HEK293 (cell line): ENCODE measurements around the gene CADPS2.

Experiments used
- GLI2 ChIP-seq: fragments of 450-650 bp; formaldehyde crosslinking; IDR thresholded peaks from 2 replicates; pipeline ENCODE4; 2017; ENCODE audit warnings: missing biosample characterization, missing genetic modification characterization, low read depth, borderline replicate concordance
- YY1 ChIP-seq: fragments of 450-650 bp; formaldehyde crosslinking; IDR thresholded peaks from 2 replicates; pipeline ENCODE4 v1.5.1; 2018; ENCODE audit warnings: missing biosample characterization, missing genetic modification characterization
- ZBTB7A ChIP-seq: fragments of 450-650 bp; formaldehyde crosslinking; IDR thresholded peaks from 2 replicates; pipeline ENCODE4 v1.5.1; 2016; ENCODE audit warnings: low read depth, missing biosample characterization, missing genetic modification characterization
- ZFP37 ChIP-seq: fragments of 450-650 bp; formaldehyde crosslinking; IDR thresholded peaks from 2 replicates; pipeline ENCODE4 v1.5.1; 2016; ENCODE audit warnings: missing biosample characterization, missing genetic modification characterization
- ZFP69B ChIP-seq: fragments of 450-650 bp; formaldehyde crosslinking; IDR thresholded peaks from 2 replicates; pipeline ENCODE4 v1.5.1; 2016; ENCODE audit warnings: missing biosample characterization, missing genetic modification characterization
- ZNF175 ChIP-seq: fragments of 450-650 bp; formaldehyde crosslinking; IDR thresholded peaks from 2 replicates; pipeline ENCODE4 v1.5.1; 2016; ENCODE audit warnings: missing biosample characterization, missing genetic modification characterization
- ZNF302 ChIP-seq: fragments of 450-650 bp; formaldehyde crosslinking; IDR thresholded peaks from 2 replicates; pipeline ENCODE4 v1.5.1; 2016; ENCODE audit warnings: missing biosample characterization, missing genetic modification characterization, low read depth
- ZNF350 ChIP-seq: fragments of 450-650 bp; formaldehyde crosslinking; IDR thresholded peaks from 2 replicates; pipeline ENCODE4 v1.5.0; 2017; ENCODE audit warnings: missing biosample characterization, mild to moderate bottlenecking, missing genetic modification characterization
- ZNF416 ChIP-seq: fragments of 450-650 bp; formaldehyde crosslinking; IDR thresholded peaks from 2 replicates; pipeline ENCODE4 v1.5.1; 2016; ENCODE audit warnings: missing biosample characterization, missing genetic modification characterization
- TF ChIP-seq, protein P1 (sequence below): fragments of 450-650 bp; formaldehyde crosslinking; IDR thresholded peaks from 2 replicates; pipeline ENCODE4 v1.5.1; 2017; ENCODE audit warnings: missing biosample characterization, mild to moderate bottlenecking, missing genetic modification characterization, moderate library complexity
- TF ChIP-seq, protein P2 (sequence below): fragments of 450-650 bp; formaldehyde crosslinking; IDR thresholded peaks from 2 replicates; pipeline ENCODE4 v1.5.1; 2016; ENCODE audit warnings: missing biosample characterization, missing genetic modification characterization
- TF ChIP-seq, protein P3 (sequence below): fragments of 450-650 bp; formaldehyde crosslinking; IDR thresholded peaks from 2 replicates; pipeline ENCODE4 v1.5.1; 2016; ENCODE audit warnings: missing biosample characterization, missing genetic modification characterization

DNA sequence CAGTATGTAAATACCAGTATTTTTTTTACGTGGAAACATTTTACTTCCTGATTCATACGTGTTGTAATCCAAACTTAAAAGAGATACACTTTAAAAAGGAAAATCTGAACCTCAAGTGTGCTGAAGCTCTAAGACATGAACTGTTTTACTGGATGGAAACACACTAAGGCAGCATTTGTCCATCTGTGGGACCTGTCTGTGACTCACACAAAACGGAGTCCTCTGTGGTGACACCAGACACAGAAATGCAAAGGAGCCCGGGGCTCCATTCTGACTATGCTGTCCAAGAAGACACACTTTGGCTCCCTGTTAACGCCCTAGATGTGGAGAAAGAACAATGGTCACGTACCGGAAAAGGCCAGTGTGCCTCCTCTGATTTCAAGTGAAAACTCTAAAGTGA, 211.2 kb downstream of the CADPS2 start:
- TF ChIP-seq, protein P1, sequence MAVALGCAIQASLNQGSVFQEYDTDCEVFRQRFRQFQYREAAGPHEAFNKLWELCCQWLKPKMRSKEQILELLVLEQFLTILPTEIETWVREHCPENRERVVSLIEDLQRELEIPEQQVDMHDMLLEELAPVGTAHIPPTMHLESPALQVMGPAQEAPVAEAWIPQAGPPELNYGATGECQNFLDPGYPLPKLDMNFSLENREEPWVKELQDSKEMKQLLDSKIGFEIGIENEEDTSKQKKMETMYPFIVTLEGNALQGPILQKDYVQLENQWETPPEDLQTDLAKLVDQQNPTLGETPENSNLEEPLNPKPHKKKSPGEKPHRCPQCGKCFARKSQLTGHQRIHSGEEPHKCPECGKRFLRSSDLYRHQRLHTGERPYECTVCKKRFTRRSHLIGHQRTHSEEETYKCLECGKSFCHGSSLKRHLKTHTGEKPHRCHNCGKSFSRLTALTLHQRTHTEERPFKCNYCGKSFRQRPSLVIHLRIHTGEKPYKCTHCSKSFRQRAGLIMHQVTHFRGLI (tag by site-specific recombination): no peak
- TF ChIP-seq, protein P2, sequence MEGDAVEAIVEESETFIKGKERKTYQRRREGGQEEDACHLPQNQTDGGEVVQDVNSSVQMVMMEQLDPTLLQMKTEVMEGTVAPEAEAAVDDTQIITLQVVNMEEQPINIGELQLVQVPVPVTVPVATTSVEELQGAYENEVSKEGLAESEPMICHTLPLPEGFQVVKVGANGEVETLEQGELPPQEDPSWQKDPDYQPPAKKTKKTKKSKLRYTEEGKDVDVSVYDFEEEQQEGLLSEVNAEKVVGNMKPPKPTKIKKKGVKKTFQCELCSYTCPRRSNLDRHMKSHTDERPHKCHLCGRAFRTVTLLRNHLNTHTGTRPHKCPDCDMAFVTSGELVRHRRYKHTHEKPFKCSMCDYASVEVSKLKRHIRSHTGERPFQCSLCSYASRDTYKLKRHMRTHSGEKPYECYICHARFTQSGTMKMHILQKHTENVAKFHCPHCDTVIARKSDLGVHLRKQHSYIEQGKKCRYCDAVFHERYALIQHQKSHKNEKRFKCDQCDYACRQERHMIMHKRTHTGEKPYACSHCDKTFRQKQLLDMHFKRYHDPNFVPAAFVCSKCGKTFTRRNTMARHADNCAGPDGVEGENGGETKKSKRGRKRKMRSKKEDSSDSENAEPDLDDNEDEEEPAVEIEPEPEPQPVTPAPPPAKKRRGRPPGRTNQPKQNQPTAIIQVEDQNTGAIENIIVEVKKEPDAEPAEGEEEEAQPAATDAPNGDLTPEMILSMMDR: no peak
- TF ChIP-seq GLI2 (tag by site-specific recombination): no peak
- TF ChIP-seq, protein P3, sequence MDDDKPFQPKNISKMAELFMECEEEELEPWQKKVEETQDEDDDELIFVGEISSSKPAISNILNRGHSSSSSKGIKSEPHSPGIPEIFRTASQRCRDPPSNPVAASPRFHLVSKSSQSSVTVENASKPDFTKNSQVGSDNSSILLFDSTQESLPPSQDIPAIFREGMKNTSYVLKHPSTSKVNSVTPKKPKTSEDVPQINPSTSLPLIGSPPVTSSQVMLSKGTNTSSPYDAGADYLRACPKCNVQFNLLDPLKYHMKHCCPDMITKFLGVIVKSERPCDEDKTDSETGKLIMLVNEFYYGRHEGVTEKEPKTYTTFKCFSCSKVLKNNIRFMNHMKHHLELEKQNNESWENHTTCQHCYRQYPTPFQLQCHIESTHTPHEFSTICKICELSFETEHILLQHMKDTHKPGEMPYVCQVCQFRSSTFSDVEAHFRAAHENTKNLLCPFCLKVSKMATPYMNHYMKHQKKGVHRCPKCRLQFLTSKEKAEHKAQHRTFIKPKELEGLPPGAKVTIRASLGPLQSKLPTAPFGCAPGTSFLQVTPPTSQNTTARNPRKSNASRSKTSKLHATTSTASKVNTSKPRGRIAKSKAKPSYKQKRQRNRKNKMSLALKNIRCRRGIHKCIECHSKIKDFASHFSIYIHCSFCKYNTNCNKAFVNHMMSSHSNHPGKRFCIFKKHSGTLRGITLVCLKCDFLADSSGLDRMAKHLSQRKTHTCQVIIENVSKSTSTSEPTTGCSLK (tag by site-specific recombination): no peak
- no peak for TF ChIP-seq ZNF175 (tag by site-specific recombination)
- no peak for TF ChIP-seq ZFP37 (tag by site-specific recombination)
- TF ChIP-seq ZBTB7A (tag by site-specific recombination): no peak
- no peak for TF ChIP-seq YY1
- TF ChIP-seq ZFP69B: no peak
- TF ChIP-seq ZNF302 (tag by site-specific recombination): no peak
- no peak for TF ChIP-seq ZNF416 (tag by site-specific recombination)
- no peak for TF ChIP-seq ZNF350 (tag by site-specific recombination)
